ENCODE data around the gene MERTK. TPM values are rescaled to one million over a fixed set of nuclear protein-coding genes. Genes with fewer than 3 reads are reported as not detected.

Gene MERTK
- total and polyA plus RNA-seq, 2 of the 8 experiments (the other 6 are each of a cell fraction or from before 2014, with no cell fraction given): 6.5 to 7.0 TPM

DNA sequence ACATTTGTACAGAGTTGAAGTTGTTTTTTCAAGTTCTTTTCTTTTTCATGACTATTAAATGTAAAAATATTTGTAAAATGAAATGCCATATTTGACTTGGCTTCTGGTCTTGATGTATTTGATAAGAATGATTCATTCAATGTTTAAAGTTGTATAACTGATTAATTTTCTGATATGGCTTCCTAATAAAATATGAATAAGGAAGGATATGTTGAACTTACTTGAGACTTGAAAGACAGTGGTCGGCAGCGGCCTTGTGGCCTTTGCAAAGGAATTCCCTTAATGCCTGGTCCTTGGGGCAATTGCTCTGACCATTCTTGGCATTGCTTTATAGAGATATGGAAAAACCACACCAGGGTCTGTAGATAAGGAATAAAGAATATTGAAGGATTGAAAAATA is 130.8 kb downstream of the MERTK start (continued):
- TF ChIP-seq RAD21 (IDR thresholded peaks at IDR 0.05 in 1 of 2, conservative IDR thresholded peaks at IDR 0.05 in 1 of 2; ENCODE audit: low read depth in 2 of 2, low read length in 2 of 2): no peak
- TF ChIP-seq, protein P1, sequence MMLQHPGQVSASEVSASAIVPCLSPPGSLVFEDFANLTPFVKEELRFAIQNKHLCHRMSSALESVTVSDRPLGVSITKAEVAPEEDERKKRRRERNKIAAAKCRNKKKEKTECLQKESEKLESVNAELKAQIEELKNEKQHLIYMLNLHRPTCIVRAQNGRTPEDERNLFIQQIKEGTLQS (IDR thresholded peaks at IDR 0.05; ENCODE audit: insufficient read depth, low read depth, low read length): no peak
- TF ChIP-seq SP1 (IDR thresholded peaks at IDR 0.05; ENCODE audit: low read depth, low read length): no peak

Data from H1 (cell line).